ENCODE data around the gene FAM83G. TPM values are rescaled to one million over a fixed set of nuclear protein-coding genes. Genes with fewer than 3 reads are reported as not detected.
"Not testable (repeated sequence)": the region's sequence is repeated elsewhere in the genome, so short reads cannot be mapped to it uniquely, and the experiment has no call there.

Gene FAM83G
- polyA plus RNA-seq, 3 donors from 2014 or later, result 0.81 to 3.7 (median 1.9) TPM

DNA sequence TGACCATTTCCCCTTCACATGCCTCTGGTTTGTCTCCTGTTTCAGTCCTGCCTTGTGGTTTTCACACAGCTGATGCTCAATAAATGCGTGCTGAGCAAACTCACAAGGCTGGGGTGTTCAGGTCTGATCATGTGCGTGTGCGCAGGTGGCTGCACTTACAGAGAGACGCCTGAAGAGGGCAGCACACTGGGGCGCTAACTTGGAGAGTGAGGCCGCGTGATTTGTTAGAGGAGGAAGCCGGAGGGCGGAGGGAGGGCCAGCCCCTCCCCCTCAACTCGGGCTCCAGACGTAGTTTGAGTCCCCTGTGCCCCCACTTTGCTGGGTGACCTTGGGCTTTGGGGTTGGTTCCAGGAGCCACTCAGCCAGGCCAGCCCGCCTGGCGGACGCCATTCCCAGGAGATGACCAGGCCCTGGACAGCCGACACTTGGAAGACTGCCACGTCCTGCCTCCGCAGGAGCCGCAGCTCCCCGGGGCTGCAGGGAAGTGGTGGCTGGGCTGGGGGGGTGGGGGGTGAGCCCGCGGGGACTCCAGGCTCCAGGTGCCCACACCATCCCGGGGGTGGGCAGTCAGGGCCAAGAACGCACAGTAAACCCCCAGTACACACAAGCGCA lies 27.9 kb upstream of the FAM83G start:
- not testable (repeated sequence) for H3K9me3 Mint-ChIP-seq; H3K4me3 Mint-ChIP-seq; H3K36me3 Mint-ChIP-seq; DNase-seq; H3K27me3 Mint-ChIP-seq (ENCODE audit: low read depth in 3 of 3); H3K27ac Mint-ChIP-seq; H3K4me1 Mint-ChIP-seq

DNA sequence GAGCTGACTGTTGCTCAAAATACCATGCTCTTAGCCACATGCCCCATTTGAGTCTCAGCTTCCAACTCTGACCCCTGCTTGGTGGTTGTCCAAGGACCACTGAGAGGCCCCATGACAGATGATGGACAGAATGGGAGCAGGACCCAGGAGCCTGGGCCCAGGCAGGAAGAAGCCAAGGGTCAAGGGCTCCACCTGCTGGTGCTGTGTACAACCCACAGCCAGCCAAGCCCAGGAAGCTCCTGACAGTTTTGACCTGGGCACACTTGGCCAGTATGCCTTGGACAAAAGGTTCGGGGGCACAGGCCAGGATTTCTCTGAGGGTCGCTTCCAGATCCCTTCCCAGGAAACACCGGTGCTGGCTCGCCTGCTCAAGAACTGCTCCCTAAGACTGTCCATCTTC lies 27.2 kb upstream of the FAM83G start:
- H3K9me3 Mint-ChIP-seq; H3K27me3 Mint-ChIP-seq (ENCODE audit: low read depth in 3 of 3); H3K27ac Mint-ChIP-seq; H3K36me3 Mint-ChIP-seq; H3K4me3 Mint-ChIP-seq; H3K4me1 Mint-ChIP-seq: not testable (repeated sequence)
- DNase-seq, result peak; percentile 24 to 55 (median 50)

DNA sequence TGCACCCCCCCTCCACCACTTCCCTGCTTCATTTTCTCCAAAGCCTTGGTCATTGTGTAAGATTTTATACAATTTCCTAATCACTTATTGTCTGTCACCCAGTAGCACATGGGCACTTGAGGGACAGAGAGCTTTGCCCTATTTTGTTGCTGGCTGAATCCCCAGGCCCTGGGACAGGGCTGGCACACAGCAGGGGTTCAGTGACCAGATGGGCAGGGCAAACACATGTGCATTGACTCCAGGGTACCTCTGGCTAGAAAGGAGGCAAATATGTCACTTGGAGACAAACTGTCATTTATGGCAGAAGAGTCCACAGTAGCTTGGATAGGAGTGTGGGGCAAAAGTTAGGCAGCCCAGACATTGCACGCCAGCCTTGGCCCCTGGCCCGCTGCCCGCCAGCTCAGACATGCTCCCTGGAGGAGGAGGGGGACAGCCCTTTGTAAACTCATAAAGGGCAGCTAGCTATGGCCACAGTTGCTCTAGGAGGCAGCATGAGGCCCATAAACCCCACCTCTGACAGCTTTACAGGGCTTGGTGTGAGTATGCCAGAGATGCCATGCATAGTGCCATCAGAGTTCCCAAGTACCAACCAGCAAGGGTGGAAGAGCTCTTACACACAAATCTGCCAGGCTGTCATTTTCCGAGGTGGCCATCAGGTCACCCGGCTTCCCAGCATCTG lies 26.3 kb upstream of the FAM83G start:
- DNase-seq, H3K9me3 Mint-ChIP-seq: not testable (repeated sequence)

DNA sequence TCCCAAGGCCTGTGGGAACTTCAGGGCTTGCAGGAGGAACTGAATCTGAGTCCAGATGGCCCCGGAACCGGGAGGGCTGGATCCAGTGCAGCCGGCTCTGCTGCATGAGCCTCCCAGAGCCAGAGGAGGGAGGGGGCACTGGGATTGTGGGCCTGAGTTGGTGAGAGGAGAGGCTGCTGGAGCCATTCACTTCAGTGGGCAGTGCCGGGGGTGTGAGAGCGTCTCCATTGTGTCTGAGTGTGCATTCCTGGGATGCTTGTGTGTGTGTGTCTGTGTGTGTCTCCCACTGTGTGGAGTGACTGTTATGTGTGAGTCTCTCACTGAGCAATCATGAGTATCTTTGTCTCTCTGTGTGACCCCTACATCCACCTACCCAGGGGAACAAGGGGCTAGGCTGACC lies 25.2 kb upstream of the FAM83G start:
- not testable (repeated sequence) for H3K36me3 Mint-ChIP-seq; H3K27me3 Mint-ChIP-seq (ENCODE audit: low read depth in 3 of 3)

More for the DNA sequence above, 26.3 kb upstream of the FAM83G start:
- H3K27me3 Mint-ChIP-seq (ENCODE audit: low read depth in 3 of 3); H3K4me3 Mint-ChIP-seq; H3K27ac Mint-ChIP-seq; H3K36me3 Mint-ChIP-seq; H3K4me1 Mint-ChIP-seq: not testable (repeated sequence)

DNA sequence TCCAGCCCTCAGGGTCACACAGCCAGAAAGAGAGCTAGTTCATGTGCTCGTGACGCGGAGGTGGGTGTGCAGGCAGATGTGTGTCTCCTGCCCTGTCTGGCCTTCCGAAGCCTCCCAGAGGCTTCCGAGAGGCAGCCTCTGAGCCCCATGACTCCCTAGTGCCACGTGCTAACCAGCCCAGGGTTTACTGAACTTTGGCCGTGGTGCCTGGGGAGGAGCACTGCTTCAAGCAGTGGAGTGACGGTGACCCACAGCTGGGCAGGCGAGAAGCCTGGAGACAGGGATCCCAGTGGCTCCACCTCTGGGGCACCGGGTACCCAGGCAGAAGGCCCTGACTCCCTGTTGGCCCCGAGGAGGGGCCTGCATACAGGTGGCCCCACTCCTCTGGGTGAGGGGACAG lies 24.1 kb upstream of the FAM83G start:
- not testable (repeated sequence) for H3K4me1 Mint-ChIP-seq; H3K9me3 Mint-ChIP-seq; H3K4me3 Mint-ChIP-seq; H3K36me3 Mint-ChIP-seq; H3K27me3 Mint-ChIP-seq (ENCODE audit: low read depth in 3 of 3); H3K27ac Mint-ChIP-seq; DNase-seq

More for the DNA sequence above, 25.2 kb upstream of the FAM83G start:
- not testable (repeated sequence) for H3K4me3 Mint-ChIP-seq, DNase-seq, H3K27ac Mint-ChIP-seq, H3K4me1 Mint-ChIP-seq, H3K9me3 Mint-ChIP-seq

DNA sequence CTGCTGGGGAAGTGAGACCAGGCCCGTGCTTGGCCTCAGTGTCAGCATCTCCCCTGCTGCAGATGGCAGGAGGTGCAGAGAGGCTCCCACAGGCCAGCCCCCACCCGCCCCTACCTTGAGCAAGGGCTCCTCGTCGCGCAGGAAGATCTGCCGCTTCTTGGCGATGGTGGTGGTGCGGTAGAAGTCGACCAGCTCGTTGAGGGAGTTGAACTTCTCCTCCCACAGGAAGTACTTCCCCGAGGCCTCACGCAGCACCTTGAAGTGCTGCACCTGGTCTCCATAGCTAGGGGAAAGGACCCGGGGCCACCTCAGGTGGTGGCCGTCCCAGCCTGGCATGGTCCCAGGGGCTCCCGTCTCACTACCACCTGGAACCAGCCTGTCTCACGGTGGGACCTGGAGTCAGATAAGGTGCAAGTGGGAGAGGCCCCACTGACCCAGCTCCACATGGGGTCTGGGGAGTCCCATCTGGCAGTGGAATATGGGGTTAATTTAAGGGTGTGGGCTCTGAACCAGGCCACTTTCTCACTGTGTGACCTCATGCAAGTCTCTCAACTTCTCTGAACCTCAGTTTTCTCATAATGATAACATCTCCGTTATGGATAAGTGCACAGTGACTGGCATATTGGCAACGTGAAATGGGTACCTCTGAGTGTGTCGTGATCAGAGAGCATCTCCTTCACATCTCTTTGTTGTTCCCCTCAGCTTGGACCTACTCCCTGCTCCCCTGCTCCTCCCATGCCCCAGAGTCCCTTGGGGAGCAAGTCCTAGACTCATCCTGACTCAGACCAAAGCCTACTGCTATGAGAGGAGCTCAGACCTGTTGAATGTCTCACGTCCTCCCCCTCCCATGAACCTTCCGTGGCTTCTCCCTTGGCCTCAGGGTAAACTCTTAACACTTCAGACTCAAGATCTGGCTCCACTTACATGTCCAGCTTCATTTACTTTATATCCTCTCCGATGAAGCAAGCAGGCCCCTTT lies 19.8 kb upstream of the FAM83G start:
- Mint-ChIP-seq H3K4me1 (no peaks in the 10 kb centered on the region), H3K9me3 (no peaks in the 10 kb centered on the region), H3K27ac (peak overlapping the region in 1 of 6 donors; percentile 80), H3K27me3 (ENCODE audit: low read depth in 3 of 3) (no peaks in the 10 kb centered on the region), H3K4me3 (no peak overlapping the region), H3K36me3 (peaks cover 0 to 13% (median 0%) of the 10 kb centered on the region in 3 donors)
- no peak for DNase-seq

DNA sequence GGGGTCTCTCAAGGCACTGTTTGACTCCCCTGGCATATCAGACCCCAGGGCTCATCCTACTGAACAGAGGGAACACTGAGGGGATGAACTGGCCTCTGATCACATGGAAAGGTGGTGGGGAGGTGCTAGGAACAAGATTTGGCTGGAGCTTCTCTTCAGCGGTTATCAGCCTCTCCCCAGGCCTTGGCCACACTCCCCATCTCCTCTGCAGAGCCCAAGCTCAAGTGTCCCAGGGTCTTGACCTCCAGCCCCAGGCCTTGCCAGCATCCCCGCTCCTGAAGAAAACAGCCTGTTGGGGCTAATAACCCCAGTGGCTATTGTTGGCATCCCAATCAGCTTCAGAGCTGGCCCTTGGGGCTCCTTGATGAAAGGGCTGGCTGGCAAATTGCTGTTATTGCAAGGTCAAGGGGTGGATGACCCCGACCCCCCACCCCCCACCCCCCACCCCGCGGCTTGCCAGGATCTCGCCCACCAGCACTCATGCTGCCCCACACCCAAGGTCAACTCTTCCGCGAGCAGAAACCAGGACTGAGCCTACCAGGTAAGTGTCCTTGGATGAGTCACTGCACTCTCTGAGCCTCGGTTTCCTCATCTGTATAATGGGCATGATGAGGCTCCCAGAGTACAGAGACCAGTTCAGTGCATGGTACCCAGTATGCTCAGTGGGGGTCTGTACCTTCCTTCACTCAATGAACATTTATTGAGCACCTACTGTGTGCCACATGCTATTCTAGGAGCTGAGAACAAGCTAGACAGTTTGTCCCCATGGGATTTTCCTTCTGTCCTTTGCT lies 18.8 kb upstream of the FAM83G start:
- Mint-ChIP-seq H3K9me3 (no peaks in the 10 kb centered on the region), H3K4me3 (no peak overlapping the region), H3K36me3 (peaks cover 0 to 13% (median 3%) of the 10 kb centered on the region in 3 donors), H3K27me3 (ENCODE audit: low read depth in 3 of 3) (peaks cover 0 to 2% (median 0%) of the 10 kb centered on the region in 3 donors), H3K27ac (no peak overlapping the region), H3K4me1 (no peaks in the 10 kb centered on the region)
- no peak for DNase-seq

DNA sequence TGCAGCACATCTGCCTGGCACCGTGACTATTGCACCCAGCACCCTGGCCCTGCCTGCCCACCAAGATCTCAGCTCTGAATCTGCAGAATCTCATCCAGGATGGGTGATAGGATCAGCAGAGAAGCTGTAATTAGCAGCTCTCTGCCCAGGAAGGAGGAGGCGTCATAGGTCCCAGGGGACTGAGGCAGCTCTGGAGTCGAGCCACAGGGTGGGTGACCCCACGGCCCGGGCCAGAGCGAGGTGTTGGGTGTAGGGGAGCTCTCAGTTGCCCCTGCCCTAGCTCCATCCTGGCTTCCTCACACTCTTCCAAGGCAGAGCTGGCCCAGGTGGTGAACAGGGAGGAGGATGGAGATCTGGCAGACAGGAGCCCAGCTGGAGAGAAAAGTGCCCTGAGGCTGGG lies 18.2 kb upstream of the FAM83G start:
- no peak overlapping the region for H3K4me3 Mint-ChIP-seq
- H3K4me1 Mint-ChIP-seq, result no peaks in the 10 kb centered on the region
- H3K27me3 Mint-ChIP-seq (ENCODE audit: low read depth in 3 of 3), result peaks cover 0 to 2% (median 0%) of the 10 kb centered on the region in 3 donors
- no peak for DNase-seq
- H3K36me3 Mint-ChIP-seq, result peaks cover 0 to 13% (median 3%) of the 10 kb centered on the region in 3 donors
- peak overlapping the region in 1 of 6 donors; percentile 55 for H3K27ac Mint-ChIP-seq
- H3K9me3 Mint-ChIP-seq, result no peaks in the 10 kb centered on the region

DNA sequence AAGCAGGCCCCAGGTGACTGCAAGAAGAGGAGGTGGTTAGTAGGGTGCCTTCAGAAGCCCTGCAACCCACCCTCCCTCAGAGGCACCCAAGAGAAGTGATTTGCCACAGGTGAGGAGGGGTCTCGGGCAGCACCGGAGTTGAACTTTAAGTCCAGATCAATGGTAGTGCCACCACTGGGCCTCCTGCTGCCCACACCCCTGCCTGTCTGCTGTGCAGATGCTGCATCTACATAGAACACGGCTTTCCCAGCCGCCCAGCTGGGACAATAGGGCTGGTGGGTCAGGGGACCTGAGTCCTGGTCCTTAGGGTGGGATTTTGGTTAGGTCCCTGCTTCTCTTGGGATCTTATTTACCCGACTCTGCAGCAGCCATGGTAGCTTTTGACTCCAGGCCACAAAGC lies 17.6 kb upstream of the FAM83G start:
- H3K36me3 Mint-ChIP-seq, result peaks cover 0 to 13% (median 3%) of the 10 kb centered on the region in 3 donors
- no peaks in the 10 kb centered on the region for H3K9me3 Mint-ChIP-seq
- no peak overlapping the region for H3K4me3 Mint-ChIP-seq
- no peaks in the 10 kb centered on the region for H3K4me1 Mint-ChIP-seq
- H3K27ac Mint-ChIP-seq, result no peak overlapping the region
- H3K27me3 Mint-ChIP-seq (ENCODE audit: low read depth in 3 of 3), result peaks cover 0 to 2% (median 0%) of the 10 kb centered on the region in 3 donors
- DNase-seq, result no peak

DNA sequence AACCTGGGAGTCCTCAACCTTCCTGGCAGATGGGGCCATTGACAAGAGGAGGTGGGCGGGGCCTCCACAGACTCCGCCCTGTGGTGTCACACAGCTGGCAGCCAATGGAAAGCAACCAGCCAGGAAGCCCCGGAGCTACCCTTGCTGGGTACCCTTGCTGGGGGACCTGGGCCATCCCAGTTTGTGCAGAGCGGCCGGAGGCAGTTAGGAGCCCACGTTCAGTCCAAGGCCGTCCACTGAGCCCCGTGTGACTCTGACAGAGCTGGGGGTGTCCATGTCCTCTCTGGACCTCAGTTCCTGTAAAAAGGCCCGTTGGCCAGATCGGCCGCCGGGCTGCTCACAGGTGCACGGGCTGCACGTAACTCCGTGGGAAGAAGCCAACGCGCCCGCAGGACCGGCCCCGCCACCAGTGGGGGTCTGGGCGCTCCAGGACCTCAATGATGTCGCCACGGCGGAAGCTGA lies 17.1 kb upstream of the FAM83G start:
- H3K27ac Mint-ChIP-seq, result no peak overlapping the region
- H3K9me3 Mint-ChIP-seq, result no peaks in the 10 kb centered on the region

DNA sequence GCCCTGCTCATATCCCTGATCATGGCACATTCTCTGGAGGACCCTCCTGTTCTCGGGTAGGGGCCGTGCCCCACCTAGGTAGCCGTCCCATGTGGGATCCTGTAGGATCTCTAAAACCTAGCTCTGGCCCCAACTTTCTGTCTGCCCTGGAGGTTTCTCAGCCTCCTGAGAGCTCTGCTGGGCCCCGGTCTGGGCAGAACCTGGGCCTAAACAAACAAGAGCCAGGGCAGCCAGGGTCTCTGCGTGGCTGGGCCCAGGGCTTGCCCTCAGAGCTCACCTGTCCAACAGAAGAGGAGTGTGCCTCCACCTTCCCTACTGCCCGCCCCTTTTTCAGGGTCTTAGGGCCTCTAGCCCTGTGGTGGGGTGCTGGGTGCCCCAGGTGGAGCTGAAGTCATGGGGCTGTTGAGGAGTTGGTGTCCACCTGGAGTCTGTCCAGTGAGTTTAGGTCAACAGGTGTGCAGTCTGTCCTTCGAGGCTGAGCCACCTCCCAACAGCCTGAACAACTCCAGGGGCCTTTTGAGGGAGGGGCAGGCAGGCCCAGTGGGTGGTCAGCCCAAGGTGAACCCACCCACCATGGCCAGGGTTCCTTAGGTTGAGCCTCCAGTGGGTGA lies 16.6 kb upstream of the FAM83G start:
- DNase-seq; H3K9me3 Mint-ChIP-seq; H3K27me3 Mint-ChIP-seq (ENCODE audit: low read depth in 3 of 3); H3K4me3 Mint-ChIP-seq; H3K4me1 Mint-ChIP-seq; H3K27ac Mint-ChIP-seq: not testable (repeated sequence)
- peaks cover 0 to 13% (median 3%) of the 10 kb centered on the region in 3 donors for H3K36me3 Mint-ChIP-seq

More for the DNA sequence above, 17.1 kb upstream of the FAM83G start:
- no peak overlapping the region for H3K4me3 Mint-ChIP-seq
- no peaks in the 10 kb centered on the region for H3K4me1 Mint-ChIP-seq
- peaks cover 0 to 4% (median 2%) of the 10 kb centered on the region in 3 donors for H3K27me3 Mint-ChIP-seq (ENCODE audit: low read depth in 3 of 3)
- H3K36me3 Mint-ChIP-seq, result peaks cover 0 to 13% (median 3%) of the 10 kb centered on the region in 3 donors
- peak in 2 of 3 donors; percentile 11 to 19 for DNase-seq

DNA sequence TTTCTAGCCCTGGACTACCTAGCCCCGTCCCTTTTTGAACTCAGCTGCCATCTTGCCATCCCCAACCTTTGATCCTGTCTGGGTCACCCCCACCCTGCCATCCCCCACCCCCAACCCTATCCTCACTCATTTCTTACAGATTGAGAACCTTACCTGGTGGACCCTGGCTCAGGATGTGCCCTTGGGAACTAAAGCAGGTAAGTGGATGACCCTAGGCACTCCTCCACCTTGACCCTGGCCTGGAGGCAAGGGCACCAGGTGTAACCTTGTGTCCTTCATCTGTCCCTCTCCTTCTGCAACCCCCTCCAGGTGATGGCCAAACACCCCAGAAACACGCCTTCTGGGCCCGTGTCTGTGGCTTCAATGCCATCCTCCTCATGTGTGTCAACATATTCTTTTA lies 15.5 kb upstream of the FAM83G start:
- H3K9me3 Mint-ChIP-seq, result no peaks in the 10 kb centered on the region
- H3K4me3 Mint-ChIP-seq, result no peak overlapping the region

More for the DNA sequence above, 15.5 kb upstream of the FAM83G start:
- Mint-ChIP-seq H3K27ac (no peak overlapping the region), H3K27me3 (ENCODE audit: low read depth in 3 of 3) (peaks cover 0 to 6% (median 5%) of the 10 kb centered on the region in 3 donors), H3K36me3 (peaks cover 0 to 13% (median 3%) of the 10 kb centered on the region in 3 donors), H3K4me1 (no peaks in the 10 kb centered on the region)
- no peak for DNase-seq

Data from immature natural killer cell (primary cell).